ENCODE results near the gene ZNF664.
A peak's percentile ranks its signal among the peaks of the same experiment; 100 is the strongest.

The ZNF664 gene

DNA sequence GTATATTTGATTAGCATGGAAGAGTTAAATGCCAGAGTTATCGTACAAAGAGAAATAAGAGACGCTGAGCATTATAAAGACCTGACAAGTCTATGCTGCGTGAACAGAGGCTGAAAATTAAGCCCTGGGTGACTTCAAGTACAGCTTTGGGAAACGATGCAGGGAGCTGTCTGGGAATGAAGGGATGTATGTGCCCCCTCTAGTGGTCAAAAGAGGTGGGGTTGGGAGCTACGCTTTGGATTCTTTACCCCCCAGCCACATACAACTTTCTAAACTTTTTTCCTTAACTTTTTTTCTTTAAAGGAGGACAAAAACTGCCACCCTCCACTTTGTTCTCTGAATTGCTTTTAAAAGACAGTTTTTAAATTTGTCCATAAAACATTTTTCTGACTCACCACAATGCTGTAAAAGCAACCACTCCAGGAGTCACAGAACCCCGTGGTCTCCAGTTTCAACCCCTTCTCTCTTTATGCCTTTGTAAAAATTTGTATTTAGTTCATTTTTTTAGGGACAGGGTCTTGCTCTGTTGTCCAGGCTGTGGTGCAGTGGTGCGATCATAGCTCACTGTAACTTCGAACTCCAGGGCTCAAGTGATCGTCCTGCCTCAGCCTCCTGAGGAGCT, 59.4 kb downstream of the ZNF664 start:
- Histone ChIP-seq H2AFZ (ENCODE audit: low read depth) (no peak overlapping the region), H4K20me1 (ENCODE audit: insufficient read depth) (no peaks in the 10 kb centered on the region), H3K79me2 (ENCODE audit: insufficient read depth, low read depth) (no peaks in the 10 kb centered on the region), H3K27me3 (ENCODE audit: insufficient read depth, low read depth) (no peaks in the 10 kb centered on the region), H3K4me3 (IDR thresholded peaks at IDR 0.05; ENCODE audit: insufficient read depth, low read depth, low read length) (no peak overlapping the region), H3K27ac (no peak overlapping the region), H3K4me2 (no peak overlapping the region), H3K36me3 (ENCODE audit: insufficient read depth) (no peaks in the 10 kb centered on the region), H3K9ac (no peak overlapping the region), H3K4me1 (ENCODE audit: low read depth, poor library complexity, severe bottlenecking) (peaks cover 10% of the 10 kb centered on the region)
- TF ChIP-seq, protein P1, sequence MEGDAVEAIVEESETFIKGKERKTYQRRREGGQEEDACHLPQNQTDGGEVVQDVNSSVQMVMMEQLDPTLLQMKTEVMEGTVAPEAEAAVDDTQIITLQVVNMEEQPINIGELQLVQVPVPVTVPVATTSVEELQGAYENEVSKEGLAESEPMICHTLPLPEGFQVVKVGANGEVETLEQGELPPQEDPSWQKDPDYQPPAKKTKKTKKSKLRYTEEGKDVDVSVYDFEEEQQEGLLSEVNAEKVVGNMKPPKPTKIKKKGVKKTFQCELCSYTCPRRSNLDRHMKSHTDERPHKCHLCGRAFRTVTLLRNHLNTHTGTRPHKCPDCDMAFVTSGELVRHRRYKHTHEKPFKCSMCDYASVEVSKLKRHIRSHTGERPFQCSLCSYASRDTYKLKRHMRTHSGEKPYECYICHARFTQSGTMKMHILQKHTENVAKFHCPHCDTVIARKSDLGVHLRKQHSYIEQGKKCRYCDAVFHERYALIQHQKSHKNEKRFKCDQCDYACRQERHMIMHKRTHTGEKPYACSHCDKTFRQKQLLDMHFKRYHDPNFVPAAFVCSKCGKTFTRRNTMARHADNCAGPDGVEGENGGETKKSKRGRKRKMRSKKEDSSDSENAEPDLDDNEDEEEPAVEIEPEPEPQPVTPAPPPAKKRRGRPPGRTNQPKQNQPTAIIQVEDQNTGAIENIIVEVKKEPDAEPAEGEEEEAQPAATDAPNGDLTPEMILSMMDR (conservative IDR thresholded peaks at IDR 0.05; ENCODE audit: low read depth, low read length) = peak; percentile 71

GRCh38 chr12:124033859-124034258, 60.8 kb downstream of the ZNF664 start:
- Histone ChIP-seq H3K4me3 (IDR thresholded peaks at IDR 0.05; ENCODE audit: insufficient read depth, low read depth, low read length) (no peak overlapping the region), H3K79me2 (ENCODE audit: insufficient read depth, low read depth) (no peaks in the 10 kb centered on the region), H2AFZ (ENCODE audit: low read depth) (no peak overlapping the region), H3K4me1 (ENCODE audit: low read depth, poor library complexity, severe bottlenecking) (peaks cover 12% of the 10 kb centered on the region), H3K27ac (no peak overlapping the region), H4K20me1 (ENCODE audit: insufficient read depth) (no peaks in the 10 kb centered on the region), H3K4me2 (no peak overlapping the region), H3K27me3 (ENCODE audit: insufficient read depth, low read depth) (no peaks in the 10 kb centered on the region), H3K36me3 (ENCODE audit: insufficient read depth) (no peaks in the 10 kb centered on the region), H3K9ac (no peak overlapping the region)
- TF ChIP-seq, protein P1 (conservative IDR thresholded peaks at IDR 0.05; ENCODE audit: low read depth, low read length) = no peak

GRCh38 chr12:124034297-124034696, 61.3 kb downstream of the ZNF664 start:
- no peak overlapping the region for H3K4me2 ChIP-seq
- no peaks in the 10 kb centered on the region for H3K36me3 ChIP-seq (ENCODE audit: insufficient read depth)
- TF ChIP-seq, protein P1 (conservative IDR thresholded peaks at IDR 0.05; ENCODE audit: low read depth, low read length) = no peak
- H3K9ac ChIP-seq = no peak overlapping the region
- H3K4me3 ChIP-seq (IDR thresholded peaks at IDR 0.05; ENCODE audit: insufficient read depth, low read depth, low read length) = no peak overlapping the region
- H3K4me1 ChIP-seq (ENCODE audit: low read depth, poor library complexity, severe bottlenecking) = peaks cover 17% of the 10 kb centered on the region
- H3K79me2 ChIP-seq (ENCODE audit: insufficient read depth, low read depth) = no peaks in the 10 kb centered on the region
- no peaks in the 10 kb centered on the region for H3K27me3 ChIP-seq (ENCODE audit: insufficient read depth, low read depth)
- H4K20me1 ChIP-seq (ENCODE audit: insufficient read depth) = no peaks in the 10 kb centered on the region
- H2AFZ ChIP-seq (ENCODE audit: low read depth) = no peak overlapping the region
- no peak overlapping the region for H3K27ac ChIP-seq

- H2AFZ ChIP-seq (ENCODE audit: low read depth) = no peak overlapping the region
- TF ChIP-seq, protein P1 (conservative IDR thresholded peaks at IDR 0.05; ENCODE audit: low read depth, low read length) = no peak
- H3K27ac ChIP-seq = no peak overlapping the region
- H3K9ac ChIP-seq = no peak overlapping the region
- no peaks in the 10 kb centered on the region for H3K27me3 ChIP-seq (ENCODE audit: insufficient read depth, low read depth)
- no peak overlapping the region for H3K4me3 ChIP-seq (IDR thresholded peaks at IDR 0.05; ENCODE audit: insufficient read depth, low read depth, low read length)
- H4K20me1 ChIP-seq (ENCODE audit: insufficient read depth) = no peaks in the 10 kb centered on the region
- peaks cover 23% of the 10 kb centered on the region for H3K4me1 ChIP-seq (ENCODE audit: low read depth, poor library complexity, severe bottlenecking)
- H3K79me2 ChIP-seq (ENCODE audit: insufficient read depth, low read depth) = no peaks in the 10 kb centered on the region
- no peak overlapping the region for H3K4me2 ChIP-seq
- no peaks in the 10 kb centered on the region for H3K36me3 ChIP-seq (ENCODE audit: insufficient read depth)
These were observed 62.1 kb downstream of the ZNF664 start for GRCh38 chr12:124035163-124035562.
